T-helper 2 cell (primary cell): ENCODE results near the gene TRNP1.
"Not testable (repeated sequence)": the region's sequence is repeated elsewhere in the genome, so short reads cannot be mapped to it uniquely, and the experiment has no call there.

Experiments
- DNase-seq, 5 experiments: peaks; one replicate each; pipeline versions ENCODE4 v3.0.0 to v3.0.0-alpha.2; 2012 to 2022
- total RNA-seq, 2 donors: gene quantifications; one replicate each; lab custom pipeline; 2026; lab: John Stamatoyannopoulos, UW

The TRNP1 gene, protein sequence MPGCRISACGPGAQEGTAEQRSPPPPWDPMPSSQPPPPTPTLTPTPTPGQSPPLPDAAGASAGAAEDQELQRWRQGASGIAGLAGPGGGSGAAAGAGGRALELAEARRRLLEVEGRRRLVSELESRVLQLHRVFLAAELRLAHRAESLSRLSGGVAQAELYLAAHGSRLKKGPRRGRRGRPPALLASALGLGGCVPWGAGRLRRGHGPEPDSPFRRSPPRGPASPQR
- 0.54 to 0.94 reads per million in 2 donors for total RNA-seq

DNA sequence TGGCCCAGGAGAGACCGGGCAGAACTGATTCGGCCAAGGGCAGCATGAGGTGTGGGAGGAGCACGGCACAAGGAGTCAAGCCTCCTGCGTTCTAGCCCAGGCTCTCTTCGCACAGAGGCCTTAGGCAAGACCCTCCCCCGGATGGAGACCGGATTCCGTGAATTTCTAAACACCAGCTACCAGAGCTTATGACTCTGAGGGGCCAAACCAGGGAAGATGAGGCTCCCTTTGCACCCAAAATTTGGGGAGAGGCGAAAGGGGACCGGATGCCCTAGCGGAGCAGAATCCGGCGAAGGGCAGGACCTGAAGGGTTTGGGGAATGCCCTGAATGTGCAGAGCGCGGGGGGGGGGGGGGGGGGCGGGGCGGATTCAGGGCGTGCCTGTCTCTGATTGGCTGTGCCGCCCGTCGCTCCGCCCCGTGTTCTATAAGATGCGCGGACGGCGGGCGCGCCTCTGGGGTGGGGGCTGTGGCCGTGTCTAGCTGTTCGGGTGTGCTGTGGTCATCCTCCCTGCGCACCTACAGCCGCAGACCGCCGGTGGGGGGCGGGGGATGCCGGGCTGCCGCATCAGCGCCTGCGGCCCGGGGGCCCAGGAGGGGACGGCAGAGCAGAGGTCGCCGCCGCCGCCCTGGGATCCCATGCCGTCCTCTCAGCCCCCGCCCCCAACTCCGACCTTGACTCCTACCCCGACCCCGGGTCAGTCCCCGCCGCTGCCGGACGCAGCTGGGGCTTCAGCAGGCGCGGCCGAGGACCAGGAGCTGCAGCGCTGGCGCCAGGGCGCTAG is at the start of gene TRNP1:
TSS of gene TRNP1 (plus strand) at position 456 of the 783 bp plus-strand sequence. CDS start at position 551, 95 bp downstream.
- peak; percentile 47 to 66 (median 48) for DNase-seq

DNA sequence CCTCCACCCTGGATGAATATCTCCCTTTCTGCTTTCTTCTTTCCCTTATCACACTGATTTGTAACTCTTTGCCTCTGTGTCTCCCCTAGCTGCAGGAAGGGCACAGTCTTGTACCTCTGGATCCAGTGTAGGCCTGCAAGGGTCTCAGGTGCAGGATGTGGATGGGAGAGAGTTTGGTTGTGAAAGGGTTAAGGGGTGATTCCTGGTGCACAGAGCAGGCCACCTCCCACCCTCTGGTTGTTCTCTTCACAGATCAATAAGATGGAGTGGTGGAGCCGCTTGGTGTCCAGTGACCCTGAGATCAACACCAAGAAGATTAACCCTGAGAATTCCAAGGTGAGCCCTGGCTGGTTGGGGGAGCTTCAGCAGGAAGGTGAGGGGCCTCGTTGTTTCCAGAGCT is 48.4 kb upstream of the TRNP1 start:
- no peak for DNase-seq

DNA sequence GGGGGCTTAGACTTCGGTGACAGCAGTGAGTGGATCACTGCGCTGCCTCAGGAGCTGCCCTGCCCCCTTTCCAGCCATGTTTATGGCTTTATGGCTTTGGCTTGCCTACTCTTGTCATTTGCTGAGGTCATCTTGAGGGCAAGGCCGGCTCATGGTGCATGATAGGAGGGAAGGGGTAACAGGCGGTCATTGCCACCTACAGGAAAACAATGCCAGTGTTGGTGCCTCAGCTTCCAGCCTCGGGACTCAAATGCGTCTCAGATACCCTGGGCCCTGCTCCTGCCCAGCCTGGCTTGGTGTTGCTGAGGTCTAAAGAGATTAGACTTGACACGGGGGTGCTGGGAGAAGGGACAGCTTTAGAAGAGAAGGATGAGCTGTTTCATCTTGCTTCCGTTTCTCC is 47.8 kb upstream of the TRNP1 start:
- DNase-seq: no peak

DNA sequence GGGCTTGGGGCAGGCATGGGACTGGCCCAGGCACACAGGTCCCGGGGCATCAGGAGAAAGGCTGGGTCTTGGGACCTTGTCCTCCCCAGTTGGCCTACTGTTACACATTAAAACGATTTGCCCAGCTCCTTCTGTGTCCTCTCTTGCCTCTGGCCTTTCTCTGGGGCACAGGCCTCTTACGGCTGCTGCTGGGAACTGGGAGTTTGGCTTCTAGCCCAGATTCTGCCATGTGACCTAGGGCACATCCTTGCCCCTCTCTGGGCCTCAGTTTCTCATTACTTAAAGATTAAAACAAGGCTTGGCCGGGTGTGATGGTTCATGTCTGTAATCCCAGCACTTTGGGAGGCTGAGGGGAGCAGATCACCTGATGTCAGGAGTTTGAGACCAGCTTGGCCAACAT is 47.2 kb upstream of the TRNP1 start:
- DNase-seq: no peak

DNA sequence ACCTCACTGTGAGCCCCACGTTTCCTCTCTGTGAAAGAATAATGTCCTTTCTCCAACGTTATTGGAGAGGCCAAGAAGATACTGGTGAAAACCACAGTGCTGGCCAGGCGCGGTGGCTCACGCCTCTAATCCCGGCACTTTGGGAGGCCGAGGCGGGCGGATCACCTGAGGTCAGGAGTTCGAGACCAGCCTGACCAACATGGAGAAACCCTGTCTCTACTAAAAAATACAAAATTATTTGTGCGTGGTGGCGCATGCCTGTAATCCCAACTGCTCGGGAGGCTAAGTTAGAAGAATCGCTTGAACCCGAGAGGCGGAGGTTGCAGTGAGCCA is 44.8 kb upstream of the TRNP1 start:
- not testable (repeated sequence) for DNase-seq

DNA sequence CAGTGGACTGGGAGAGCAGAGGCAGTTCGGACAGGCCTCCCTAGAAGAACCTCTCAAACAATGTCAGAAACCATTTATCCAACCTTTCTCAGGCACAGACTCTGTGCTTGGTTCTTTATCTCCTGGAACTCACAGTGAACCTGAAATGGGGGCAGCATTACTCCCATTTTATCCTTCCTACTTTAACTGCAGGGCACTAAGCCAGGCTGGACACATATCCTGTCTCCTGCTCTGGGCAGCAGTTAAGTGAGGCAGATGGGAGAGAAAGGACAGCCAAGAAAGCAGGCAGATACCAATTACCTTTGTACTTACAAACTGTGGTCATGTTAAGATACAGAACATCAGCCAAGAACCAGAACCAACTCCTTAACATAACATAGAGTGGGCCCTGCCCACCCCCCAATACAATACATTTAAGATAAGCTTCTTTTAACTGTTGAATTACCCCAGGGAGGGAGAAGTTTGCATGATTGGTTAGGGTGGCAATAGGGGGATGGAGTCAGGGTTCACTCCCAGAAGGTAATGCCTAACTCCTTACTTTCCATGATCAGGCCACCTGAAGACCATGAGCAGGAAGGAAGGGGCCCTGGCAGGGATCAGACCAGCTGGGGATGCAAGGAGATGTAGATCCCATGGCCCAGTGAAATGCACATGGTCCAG is 44.1 kb upstream of the TRNP1 start:
- no peak for DNase-seq

DNA sequence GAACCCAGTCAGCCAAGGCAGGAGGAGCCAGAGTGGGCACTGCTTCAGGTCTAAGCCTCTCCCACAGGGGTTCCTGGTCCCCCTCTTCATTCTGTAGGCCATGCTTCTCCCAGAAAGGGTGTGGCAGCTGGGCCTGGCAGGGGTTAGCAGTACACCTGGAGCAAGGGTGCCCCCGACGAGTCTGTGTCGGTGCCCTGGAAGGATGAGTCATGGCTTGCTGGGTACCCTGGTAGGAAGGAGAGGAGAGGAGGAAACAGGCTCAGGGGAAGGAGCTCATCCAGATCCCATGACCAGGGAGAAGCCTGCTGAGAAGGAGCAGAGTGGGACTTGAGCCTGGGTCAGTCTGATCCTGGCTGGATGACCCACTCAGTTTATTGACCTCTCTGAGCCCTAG is 43.6 kb upstream of the TRNP1 start:
- no peak for DNase-seq

DNA sequence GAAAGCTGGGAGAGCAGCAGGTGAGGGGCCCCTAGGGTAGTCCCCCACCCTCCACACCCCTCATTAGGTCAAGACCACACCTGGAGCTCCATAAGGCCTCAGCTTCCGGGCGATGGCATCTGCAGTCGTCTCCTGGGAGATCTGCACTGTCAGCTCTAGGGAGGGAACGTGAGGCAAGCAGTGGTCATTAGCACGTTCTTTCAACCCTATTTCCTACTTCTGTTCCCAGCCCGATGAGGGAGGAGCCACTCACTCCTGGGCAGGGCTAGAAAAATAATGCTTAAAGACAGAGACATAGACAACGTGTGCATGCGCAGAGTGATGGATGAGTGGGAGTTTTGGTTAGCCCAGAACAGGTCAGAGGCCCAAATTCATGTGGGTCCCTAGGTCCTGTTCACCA is 42.9 kb upstream of the TRNP1 start:
- no peak for DNase-seq

DNA sequence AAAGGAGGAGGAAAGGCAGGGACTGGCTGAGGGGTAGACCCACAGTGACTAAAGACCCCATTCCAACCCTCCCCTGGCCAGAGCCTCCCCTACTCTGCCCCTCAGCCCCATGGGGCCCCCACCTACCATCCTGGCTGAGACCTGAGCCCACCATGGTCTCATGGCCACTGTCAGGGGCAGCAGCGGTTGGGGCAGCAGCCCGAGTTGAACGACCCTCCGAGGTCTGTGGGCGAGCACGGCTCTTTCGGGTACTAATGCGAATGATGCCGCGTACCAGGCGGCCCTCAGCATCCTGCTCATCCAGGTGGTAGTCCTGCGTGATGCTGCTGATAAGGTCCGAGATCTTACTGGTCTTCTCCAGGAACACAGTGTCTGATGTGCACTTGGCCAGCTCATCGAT is 42.3 kb upstream of the TRNP1 start:
- no peak for DNase-seq

DNA sequence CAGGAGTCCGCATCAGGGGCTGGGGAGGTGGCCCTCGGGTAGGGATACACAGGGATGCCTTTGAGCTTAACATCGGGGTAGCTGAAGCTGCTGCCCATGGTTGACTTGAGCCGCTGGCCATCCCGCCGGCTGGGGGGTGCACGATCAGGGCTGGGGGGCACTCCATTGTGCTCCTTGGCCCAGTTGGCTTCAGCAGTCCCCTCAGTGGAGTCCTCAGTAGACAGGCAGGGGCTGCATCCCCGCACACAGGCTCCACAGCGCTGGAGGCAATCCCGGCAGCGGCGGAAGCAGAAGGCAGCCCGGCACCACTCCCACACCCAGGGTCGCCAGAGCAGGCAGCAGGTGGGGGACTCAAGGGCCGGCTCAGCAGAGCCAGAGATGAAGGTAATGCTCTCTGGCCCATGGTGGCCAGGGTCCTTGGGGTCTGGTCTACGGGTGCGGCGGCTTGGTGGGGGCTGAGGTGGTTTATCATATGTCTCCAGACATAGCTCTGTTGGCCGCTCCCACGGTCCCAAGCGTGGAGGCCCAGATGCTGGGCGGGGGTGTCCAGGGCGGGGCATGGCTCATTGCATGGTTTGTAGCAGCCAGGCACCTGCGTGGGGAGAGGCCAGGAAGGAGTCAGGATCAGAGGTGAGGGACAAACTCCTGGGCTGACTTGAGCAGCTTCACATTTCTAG is 41.5 kb upstream of the TRNP1 start:
- DNase-seq: no peak

DNA sequence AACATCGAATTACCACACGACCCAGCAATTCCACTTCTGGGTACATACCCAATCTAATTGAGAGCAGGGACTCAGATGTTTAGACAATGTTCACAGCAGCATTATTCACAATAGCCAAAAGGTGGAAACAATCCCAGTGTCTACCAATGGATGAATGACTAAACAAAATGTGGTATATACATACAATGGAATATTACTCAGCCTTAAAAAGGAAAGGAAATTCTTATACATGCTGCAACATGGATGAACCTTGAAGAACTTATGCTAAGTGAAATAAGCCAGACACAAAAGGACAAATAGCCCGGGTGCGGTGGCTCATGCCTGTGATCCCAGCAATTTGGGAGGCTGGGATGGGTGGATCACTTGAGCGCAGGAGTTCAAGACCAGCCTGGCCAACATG is 40.1 kb upstream of the TRNP1 start:
- no peak for DNase-seq

DNA sequence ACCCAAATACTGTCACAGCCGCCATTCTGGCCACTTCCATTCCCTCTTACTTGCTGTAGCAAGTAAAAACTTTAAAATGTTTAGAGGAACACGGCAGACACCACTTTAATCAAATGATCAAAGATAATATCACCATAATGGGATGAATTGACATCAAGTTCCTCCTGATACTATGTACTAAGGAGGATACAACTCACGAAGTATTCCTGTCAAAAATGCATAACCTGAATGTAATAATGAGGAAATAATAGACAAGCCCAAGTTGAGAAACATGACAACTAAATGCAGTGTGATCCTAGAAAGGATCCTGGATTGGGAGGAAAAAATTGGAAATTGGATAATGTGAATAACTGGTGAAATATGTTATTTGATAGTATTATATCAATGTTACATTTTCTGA is 37.2 kb upstream of the TRNP1 start:
- no peak for DNase-seq

DNA sequence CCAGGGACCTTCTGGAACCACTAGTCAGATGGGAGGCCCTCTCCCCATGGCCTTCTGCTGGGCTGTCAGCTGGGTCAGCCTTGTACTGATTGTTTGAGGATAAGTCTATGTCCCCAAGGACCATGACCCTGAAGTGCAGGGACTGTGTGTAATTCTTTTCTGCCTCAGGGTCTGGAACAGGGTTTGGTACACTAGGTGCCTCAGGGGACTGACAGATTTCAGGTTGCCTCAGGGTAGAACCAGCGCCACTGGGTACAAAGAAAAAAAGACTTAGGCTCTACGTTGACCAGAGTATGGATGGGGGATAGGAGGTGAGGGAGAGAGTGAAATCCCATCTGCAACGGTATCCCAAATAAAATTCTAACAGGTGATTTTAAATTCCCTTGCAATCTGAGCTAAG is 36.2 kb upstream of the TRNP1 start:
- DNase-seq: no peak

DNA sequence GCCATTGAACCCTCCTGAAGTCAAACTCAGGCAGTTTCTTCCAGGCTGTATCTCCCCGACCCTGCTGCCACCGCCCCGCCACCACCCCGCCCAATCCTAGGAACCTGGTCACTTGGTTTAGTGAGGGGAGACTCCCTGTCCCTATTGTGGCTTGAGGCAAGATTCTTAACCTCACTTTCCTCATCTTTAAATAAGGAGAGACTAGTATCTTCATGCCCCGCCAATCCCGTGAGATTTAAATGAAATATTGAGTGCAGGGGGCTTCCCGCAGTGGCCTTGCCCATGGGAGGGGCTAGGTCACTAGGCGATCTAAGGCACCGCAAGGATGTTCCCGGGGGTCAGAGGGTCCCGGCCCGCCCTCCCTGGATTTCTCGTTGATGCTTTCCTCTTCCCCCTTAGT is 34.2 kb upstream of the TRNP1 start:
- no peak for DNase-seq

DNA sequence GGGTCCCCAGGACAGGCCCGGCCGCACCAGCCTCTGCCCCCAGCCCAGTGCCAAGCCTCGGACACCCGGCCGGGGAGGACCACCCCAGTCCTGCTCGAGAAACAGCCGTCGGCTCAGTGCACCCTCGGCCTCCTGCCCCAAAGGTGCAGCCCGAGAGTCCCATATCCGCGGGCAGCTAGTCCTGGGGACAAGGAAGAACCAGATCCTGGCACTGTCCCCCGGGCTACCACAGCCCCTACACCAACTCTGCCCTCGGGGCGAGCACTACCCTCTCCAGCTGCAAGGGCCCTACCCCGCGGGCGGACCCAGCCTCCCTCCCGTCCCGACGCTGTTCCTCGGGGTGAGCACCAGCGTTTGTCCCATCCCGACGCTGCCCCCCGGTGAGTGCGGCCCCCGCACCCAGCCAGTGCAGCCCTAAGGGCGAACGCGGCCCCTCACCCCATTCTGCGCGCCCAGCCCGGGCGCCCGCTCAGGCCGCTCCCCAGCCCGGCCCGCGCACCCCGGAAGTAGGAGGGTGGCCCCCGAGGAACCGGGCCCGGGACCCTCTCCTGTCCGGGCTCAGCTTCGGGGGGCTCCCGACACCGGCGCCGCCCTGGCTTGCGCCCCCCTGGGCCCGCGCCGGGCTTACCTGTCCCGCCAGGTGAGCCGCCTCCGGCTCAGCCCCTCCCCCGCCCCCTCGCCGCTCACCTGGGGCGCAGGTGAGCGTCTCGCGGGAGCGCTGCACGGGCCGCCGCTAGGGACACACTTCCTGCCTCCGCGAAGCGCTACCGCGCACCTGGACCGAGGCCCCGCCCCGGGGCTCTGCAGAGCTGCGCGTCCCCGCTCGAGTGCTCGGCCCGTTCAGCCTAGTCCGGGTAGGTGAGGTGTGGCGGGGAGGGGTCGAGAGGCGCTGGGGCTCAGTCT is 33.5 kb upstream of the TRNP1 start, which contains the start of gene KDF1:
TSS of gene KDF1 (minus strand) at position 747 of the 903 bp plus-strand sequence. CDS start 8,088 bp downstream, outside the sequence.
- DNase-seq: peak; percentile 19 to 53 (median 33)

DNA sequence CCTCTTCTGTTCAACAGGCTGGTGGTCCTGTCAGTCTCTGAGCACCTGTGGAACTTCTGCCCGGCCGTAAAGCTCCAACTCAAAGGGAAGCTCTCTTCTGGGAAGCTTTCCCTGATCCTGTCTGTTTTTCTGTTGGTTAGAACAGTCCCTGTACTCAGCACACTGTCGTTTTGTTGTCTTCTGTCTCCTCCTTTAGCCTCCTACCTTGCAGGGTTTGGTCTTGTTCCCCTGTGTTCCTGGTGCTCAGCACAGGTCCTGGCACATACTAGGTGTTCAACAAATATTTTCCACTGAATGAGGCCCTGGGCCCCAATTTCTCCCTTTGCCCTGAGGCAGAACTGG is 32.9 kb upstream of the TRNP1 start:
- DNase-seq: no peak

DNA sequence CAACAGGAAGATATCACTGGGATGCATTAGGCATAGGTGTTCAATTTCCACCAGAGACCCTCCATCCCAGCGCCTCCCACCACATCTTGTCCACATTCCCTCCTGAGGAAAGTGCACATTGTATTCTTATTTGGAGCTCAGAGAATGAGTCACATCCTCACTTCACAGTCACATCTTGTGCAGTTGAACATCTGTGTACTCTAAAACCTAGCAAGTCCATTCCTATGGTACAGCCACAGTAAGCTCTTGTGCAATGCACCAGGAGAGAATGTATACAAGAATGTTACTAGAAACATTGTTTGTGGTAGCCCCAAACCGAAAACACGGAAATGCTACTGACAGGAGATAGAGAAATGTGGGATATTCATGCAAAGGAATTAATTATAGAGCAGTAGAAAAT is 31.7 kb upstream of the TRNP1 start:
- no peak for DNase-seq

DNA sequence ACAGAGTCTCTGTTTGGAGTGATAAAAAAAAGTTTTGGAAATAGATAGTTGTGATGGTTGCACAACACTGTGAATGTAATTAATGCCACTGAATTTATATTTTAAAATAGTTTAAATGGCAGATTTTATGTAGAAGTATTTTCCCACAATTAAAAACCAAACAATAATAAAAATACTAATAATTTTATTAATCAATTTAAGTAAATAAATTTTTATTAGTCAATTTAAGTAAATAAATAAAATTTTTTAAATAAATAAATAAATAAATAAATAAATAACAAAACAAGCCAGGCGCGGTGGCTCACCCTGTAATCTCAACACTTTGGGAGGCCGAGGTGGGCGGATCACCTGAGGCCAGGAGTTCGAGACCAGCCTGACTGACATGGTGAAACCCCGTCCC is 28.3 kb upstream of the TRNP1 start:
- no peak for DNase-seq

DNA sequence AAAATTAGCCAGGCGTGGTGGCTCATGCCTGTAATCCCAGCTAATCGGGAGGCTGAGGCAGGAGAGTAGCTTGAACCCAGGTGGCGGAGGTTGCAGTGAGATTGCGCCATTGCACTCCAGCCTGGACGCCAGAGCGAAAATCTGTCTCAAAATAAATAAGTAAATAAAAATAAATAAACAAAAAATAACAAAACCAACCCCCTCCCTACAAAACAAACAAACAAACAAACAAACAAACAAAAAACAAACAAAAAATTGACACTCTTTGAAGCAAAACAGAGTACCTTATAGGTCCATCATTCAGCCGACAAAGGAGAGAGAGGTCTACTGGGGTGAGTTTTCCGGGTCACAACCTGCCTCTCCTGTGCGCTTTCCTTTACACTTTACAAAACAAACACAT is 27.9 kb upstream of the TRNP1 start:
- no peak for DNase-seq

DNA sequence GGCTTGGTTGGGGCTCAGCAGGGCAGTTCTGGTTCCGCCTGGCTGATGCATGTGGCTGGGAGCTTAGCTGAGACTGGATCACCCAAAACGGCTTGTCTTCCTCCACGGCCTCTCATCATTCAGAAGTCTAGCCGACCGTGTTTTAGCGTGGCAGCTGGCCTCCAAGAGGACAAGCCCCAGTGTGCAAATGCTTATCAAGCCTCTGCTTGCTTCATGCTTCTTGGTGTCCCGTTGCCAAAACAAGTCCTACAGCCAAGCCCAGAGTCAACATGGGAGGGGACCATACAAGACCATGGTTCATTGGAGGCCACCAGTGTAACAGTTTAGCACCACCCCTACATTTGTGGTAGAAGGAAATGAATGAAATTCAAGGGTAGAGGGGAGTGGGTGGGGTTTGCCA is 22.7 kb upstream of the TRNP1 start:
- DNase-seq: no peak

DNA sequence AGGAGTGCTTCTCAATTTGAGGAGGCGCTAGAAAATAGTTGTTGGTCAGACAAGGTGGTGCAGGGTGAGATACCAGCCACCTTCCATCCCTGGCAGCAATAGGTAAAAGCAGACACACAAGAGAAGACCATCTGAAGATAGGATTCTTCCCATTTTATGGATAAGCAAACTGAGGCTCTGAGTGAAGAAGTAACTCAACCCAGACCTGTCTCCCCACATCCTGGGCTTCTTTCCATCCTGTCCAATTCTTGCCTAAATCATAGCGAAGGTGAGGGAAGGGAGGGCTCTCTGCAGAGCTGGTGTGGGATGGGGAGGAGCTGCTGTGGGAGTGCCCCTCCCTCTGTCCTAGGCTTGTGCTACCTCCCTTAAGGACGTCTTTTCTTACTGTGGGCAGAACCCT is 21.9 kb upstream of the TRNP1 start:
- no peak for DNase-seq

DNA sequence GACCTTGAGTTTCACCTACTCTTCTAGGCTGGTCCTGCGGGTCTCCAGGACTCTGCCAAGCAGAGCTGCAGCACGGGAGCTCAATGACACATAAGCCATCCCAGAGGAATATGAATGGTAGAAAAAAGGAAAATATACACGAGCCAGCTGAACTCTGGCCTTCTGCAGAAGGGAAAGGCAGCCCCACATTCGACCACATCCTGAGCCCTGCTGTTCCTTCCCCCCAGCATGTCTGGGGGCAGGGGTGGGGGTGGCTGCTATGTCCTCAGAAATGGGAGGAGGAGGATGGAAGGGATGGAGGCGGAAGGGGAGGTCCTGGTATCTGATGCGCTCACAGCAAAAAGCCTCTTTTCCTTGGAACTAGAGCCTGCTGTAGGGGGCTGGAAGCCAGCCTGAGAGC is 21.1 kb upstream of the TRNP1 start:
- DNase-seq: no peak
